H9 (cell line): Measurements from ENCODE around the gene MAML3. TPM values are rescaled to one million over a fixed set of nuclear protein-coding genes. Genes with fewer than 3 reads are reported as not detected.
A peak's percentile ranks its signal among the peaks of the same experiment; 100 is the strongest.

Experiments used
- DNase-seq: peaks from one replicate; pipeline ENCODE4 v3.0.0-alpha.2; 2017
- H2AFZ ChIP-seq: one replicate; pipeline ENCODE4 v1.6.1; 2013; ENCODE audit warnings: mild to moderate bottlenecking, low read length, control low read depth, moderate library complexity
- H2AK5ac ChIP-seq: 2 replicates; pipeline ENCODE4 v1.6.1; 2013; ENCODE audit warnings: low read length, control low read depth, mixed read lengths; ENCODE audit not compliant: insufficient read length
- H2BK120ac ChIP-seq: one replicate; pipeline ENCODE4 v1.6.1; 2013; ENCODE audit warnings: low read depth, mild to moderate bottlenecking, low read length, control low read depth, inconsistent platforms; ENCODE audit not compliant: poor library complexity, severe bottlenecking
- H2BK12ac ChIP-seq: 2 replicates; pipeline ENCODE4 v1.6.1; 2013; ENCODE audit warnings: low read length, control low read depth, mixed read lengths, low read depth; ENCODE audit not compliant: insufficient read length
- H2BK15ac ChIP-seq: 2 replicates; pipeline ENCODE4 v1.6.1; 2013; ENCODE audit warnings: low read depth, low read length, control low read depth
- H2BK20ac ChIP-seq: one replicate; pipeline ENCODE4 v1.6.1; 2013; ENCODE audit warnings: low read depth, mild to moderate bottlenecking, low read length, control low read depth, inconsistent platforms; ENCODE audit not compliant: poor library complexity, severe bottlenecking
- H2BK5ac ChIP-seq: 2 replicates; pipeline ENCODE4 v1.6.1; 2013; ENCODE audit warnings: low read length, control low read depth, mixed read lengths; ENCODE audit not compliant: insufficient read length
- H3K14ac ChIP-seq: 2 replicates; pipeline ENCODE4 v1.6.1; 2013; ENCODE audit warnings: low read length, control low read depth; ENCODE audit not compliant: insufficient read depth
- H3K18ac ChIP-seq: 2 replicates; pipeline ENCODE4 v1.6.1; 2013; ENCODE audit warnings: low read depth, mild to moderate bottlenecking, mixed read lengths, low read length, control low read depth; ENCODE audit not compliant: insufficient read length
- H3K23ac ChIP-seq: 2 replicates; pipeline ENCODE4 v1.6.1; 2013; ENCODE audit warnings: low read length, control low read depth, mixed read lengths, low read depth; ENCODE audit not compliant: insufficient read length
- H3K23me2 ChIP-seq: 2 replicates; pipeline ENCODE4 v1.6.1; 2013; ENCODE audit warnings: low read depth, mild to moderate bottlenecking, mixed read lengths, low read length, control low read depth; ENCODE audit not compliant: insufficient read length, poor library complexity, severe bottlenecking
- H3K27ac ChIP-seq: 2 replicates; pipeline ENCODE4 v1.5.1; 2013; ENCODE audit warnings: low read length, control low read depth, mixed read lengths, low read depth; ENCODE audit not compliant: insufficient read length
- H3K27me3 ChIP-seq: 2 replicates; pipeline ENCODE4 v1.6.1; 2013; ENCODE audit warnings: low read length, control low read depth, inconsistent platforms; ENCODE audit not compliant: insufficient read depth
- H3K4ac ChIP-seq: 2 replicates; pipeline ENCODE4 v1.6.1; 2013; ENCODE audit warnings: low read depth, mild to moderate bottlenecking, control low read depth, inconsistent platforms, low read length, moderate library complexity
- H3K4me1 ChIP-seq: 2 replicates; pipeline ENCODE4 v1.6.1; 2013; ENCODE audit warnings: low read length, control low read depth, inconsistent platforms; ENCODE audit not compliant: insufficient read depth
- H3K4me2 ChIP-seq: 2 replicates; pipeline ENCODE4 v1.6.1; 2013; ENCODE audit warnings: low read length, control low read depth, mixed read lengths; ENCODE audit not compliant: insufficient read length, insufficient read depth
- H3K56ac ChIP-seq: 2 replicates; pipeline ENCODE4 v1.6.1; 2013; ENCODE audit warnings: low read depth, mild to moderate bottlenecking, mixed read lengths, low read length, control low read depth; ENCODE audit not compliant: insufficient read length
- H3K79me1 ChIP-seq: 2 replicates; pipeline ENCODE4 v1.6.1; 2013; ENCODE audit warnings: low read depth, mild to moderate bottlenecking, moderate library complexity, low read length, control low read depth, inconsistent platforms; ENCODE audit not compliant: insufficient read depth, poor library complexity, severe bottlenecking
- H3K79me2 ChIP-seq: 2 replicates; pipeline ENCODE4 v1.6.1; 2013; ENCODE audit warnings: low read length, control low read depth, inconsistent platforms; ENCODE audit not compliant: insufficient read depth
- H3K9ac ChIP-seq: 2 replicates; pipeline ENCODE4 v1.6.1; 2013; ENCODE audit warnings: low read length, control low read depth, mixed read lengths; ENCODE audit not compliant: insufficient read length; ENCODE audit errors: extremely low read depth
- H3K9me3 ChIP-seq: one replicate; pipeline ENCODE4 v1.6.1; 2013; ENCODE audit warnings: low read depth, low read length, inconsistent platforms; ENCODE audit not compliant: control insufficient read depth
- H3T11ph ChIP-seq: one replicate; pipeline ENCODE4 v1.6.1; 2013; ENCODE audit warnings: mild to moderate bottlenecking, low read length, control low read depth, inconsistent platforms
- H4K20me1 ChIP-seq: one replicate; pipeline ENCODE4 v1.6.1; 2013; ENCODE audit not compliant: control insufficient read depth, insufficient read length, insufficient read depth
- H4K5ac ChIP-seq: 2 replicates; pipeline ENCODE4 v1.6.1; 2013; ENCODE audit warnings: low read depth, mild to moderate bottlenecking, mixed read lengths, low read length, control low read depth; ENCODE audit not compliant: insufficient read length
- H4K8ac ChIP-seq: replicated peaks from 2 replicates; pipeline ENCODE4 v1.6.1; 2013; ENCODE audit warnings: low read length, control low read depth, mixed read lengths, low read depth; ENCODE audit not compliant: insufficient read length
- H4K91ac ChIP-seq: 2 replicates; pipeline ENCODE4 v1.6.1; 2013; ENCODE audit warnings: low read depth, mild to moderate bottlenecking, moderate library complexity, mixed read lengths, low read length, control low read depth; ENCODE audit not compliant: insufficient read length
- H3K27ac Mint-ChIP-seq, 3 experiments: 2 replicates in 2 of 3; 3 replicates in 1 of 3; pipeline ENCODE4 v1.8.0; 2020 to 2021; ENCODE audit warnings: mixed read lengths in 3 of 3, mild to moderate bottlenecking in 1 of 3, moderate library complexity in 1 of 3
- H3K27me3 Mint-ChIP-seq: 2 replicates; pipeline ENCODE4 v1.8.0; 2021; ENCODE audit warnings: low read depth, mild to moderate bottlenecking, moderate library complexity, mixed read lengths
- H3K36me3 Mint-ChIP-seq, 3 experiments: 2 replicates in 2 of 3; 3 replicates in 1 of 3; pipeline ENCODE4 v1.8.0; 2020 to 2021; ENCODE audit warnings: low read depth in 3 of 3, mixed read lengths in 3 of 3; ENCODE audit not compliant: insufficient read depth in 1 of 3
- H3K4me1 Mint-ChIP-seq, 2 experiments: 2 replicates each; pipeline ENCODE4 v1.8.0; 2020; ENCODE audit warnings: mixed read lengths in 2 of 2
- H3K4me3 Mint-ChIP-seq, 2 experiments: 2 replicates in 1 of 2; 3 replicates in 1 of 2; pipeline ENCODE4 v1.8.0; 2020 to 2021; ENCODE audit warnings: mild to moderate bottlenecking in 2 of 2, mixed read lengths in 2 of 2, moderate library complexity in 1 of 2
- H3K9me3 Mint-ChIP-seq, 2 experiments: 2 replicates in 1 of 2; 3 replicates in 1 of 2; pipeline ENCODE4 v1.8.0; 2020; ENCODE audit warnings: mild to moderate bottlenecking in 2 of 2, mixed read lengths in 2 of 2, moderate library complexity in 1 of 2
- CTCF ChIP-seq: fragments of 200-600 bp; sonication (generic); conservative IDR thresholded peaks from 3 replicates; pipeline ENCODE4 v1.8.0; 2021; ENCODE audit warnings: antibody characterized with exemption, mild to moderate bottlenecking
- WGBS: extraction: QIAGEN DNeasy Blood & Tissue Kit; methylation state at CpG from one replicate; pipeline ENCODE4 v1.1.7; 2013; ENCODE audit warnings: missing lambda C conversion rate, low lambda C conversion rate, mixed read lengths; ENCODE audit not compliant: insufficient read length; ENCODE audit errors: extremely low coverage; 5-methylcytosine and 5-hydroxymethylcytosine counted together
- total RNA-seq: library from RNA; stranded (reverse); gene quantifications from 2 replicates; pipeline ENCODE4 v1.2.1, GENCODE V29; 2021

MAML3 gene
- total RNA-seq, 1 experiment from 2014 or later = 3.9 TPM

DNA sequence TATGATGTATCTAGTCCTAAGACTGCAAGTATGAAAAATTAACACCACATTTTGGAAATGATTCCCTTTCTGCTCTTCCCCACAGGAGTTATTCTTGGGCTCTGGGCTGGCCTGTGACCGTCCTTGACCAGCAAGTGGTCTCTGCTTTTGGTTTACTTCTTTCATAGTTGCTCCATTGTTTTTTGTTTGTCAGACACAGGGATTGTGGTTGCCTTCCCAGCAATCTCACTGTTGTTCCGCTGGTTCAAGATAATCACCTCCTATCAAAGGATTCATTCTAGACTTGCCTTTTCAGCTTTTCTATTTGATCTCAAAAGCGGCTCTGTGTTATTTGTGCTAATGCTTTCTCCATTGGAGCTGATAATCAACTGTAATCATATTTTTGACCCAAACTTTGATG lies 269.5 kb downstream of the MAML3 start:
- H4K20me1 ChIP-seq = no peaks in the 10 kb centered on the region
- H2AFZ ChIP-seq = no peak overlapping the region
- no peak overlapping the region for H3K14ac ChIP-seq
- peaks cover 0 to 9% (median 7%) of the 10 kb centered on the region in 3 experiments; a peak in 4 of 7 replicates for H3K36me3 Mint-ChIP-seq
- H4K5ac ChIP-seq = no peak overlapping the region
- H4K91ac ChIP-seq = no peak overlapping the region
- WGBS = no CpG with 5 or more reads among the region's 3 CpGs
- DNase-seq = no peak
- no peak overlapping the region for H2BK5ac ChIP-seq
- no peaks in the 10 kb centered on the region; the same call in 1 of the 2 replicates for H3K4me1 ChIP-seq
- peaks cover 18 to 26% of the 10 kb centered on the region in 2 experiments for H3K4me1 Mint-ChIP-seq
- no peak overlapping the region for H4K8ac ChIP-seq
- no peak overlapping the region for H3K56ac ChIP-seq
- no peaks in the 10 kb centered on the region for H3K23me2 ChIP-seq
- no peaks in the 10 kb centered on the region for H3K79me2 ChIP-seq
- no peak overlapping the region for H3K4me2 ChIP-seq
- no peak for TF ChIP-seq CTCF
- peak overlapping the region in 1 of 3 experiments; percentile 39; a peak in 1 of 7 replicates for H3K27ac Mint-ChIP-seq
- H3K18ac ChIP-seq = no peak overlapping the region
- H3K4me3 Mint-ChIP-seq = no peak overlapping the region
- H3T11ph ChIP-seq = no peak overlapping the region
- no peaks in the 10 kb centered on the region for H3K9me3 ChIP-seq
- H2BK20ac ChIP-seq = no peak overlapping the region
- no peak overlapping the region for H2BK12ac ChIP-seq
- no peak overlapping the region for H2BK120ac ChIP-seq
- no peak overlapping the region for H3K27ac ChIP-seq
- H2BK15ac ChIP-seq = no peak overlapping the region
- no peaks in the 10 kb centered on the region for H3K27me3 ChIP-seq
- no peaks in the 10 kb centered on the region for H3K9me3 Mint-ChIP-seq
- H3K4ac ChIP-seq = no peak overlapping the region
- H3K23ac ChIP-seq = no peak overlapping the region
- H2AK5ac ChIP-seq = no peak overlapping the region
- H3K9ac ChIP-seq = no peak overlapping the region
- H3K79me1 ChIP-seq = no peaks in the 10 kb centered on the region
- peaks cover 3% of the 10 kb centered on the region for H3K27me3 Mint-ChIP-seq
